ENCODE data around the gene LMCD1.

The LMCD1 gene

DNA sequence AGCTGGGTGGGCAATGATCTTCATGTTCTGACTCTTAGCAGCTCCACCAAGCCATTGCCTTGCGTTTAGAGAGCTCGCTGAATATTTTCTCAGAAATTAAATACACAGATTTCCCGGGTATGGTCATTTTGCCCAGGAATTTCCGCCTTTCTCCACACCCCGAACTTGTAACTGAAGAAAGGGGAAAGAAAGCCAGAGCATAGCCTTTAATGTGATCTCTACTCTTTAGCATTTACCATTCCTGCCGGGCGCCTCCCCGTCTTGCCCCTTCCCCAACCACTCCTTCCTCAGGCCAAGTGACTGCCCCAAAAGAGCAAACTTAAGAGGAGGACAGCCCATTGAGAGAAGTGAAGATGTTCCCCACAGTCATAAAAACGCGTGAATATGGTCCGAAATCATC lies 53.1 kb downstream of the LMCD1 start:
- no peaks in the 10 kb centered on the region for H3K36me3 ChIP-seq (replicated peaks in 1 of 2; ENCODE audit: control insufficient read depth in 2 of 2, insufficient read depth in 2 of 2, low read length in 2 of 2)
- H3K79me1 ChIP-seq (ENCODE audit: low read depth, low read length): no peaks in the 10 kb centered on the region
- H4K8ac ChIP-seq (ENCODE audit: low read depth, low read length): no peak overlapping the region
- no peaks in the 10 kb centered on the region for H3K27me3 ChIP-seq (ENCODE audit: control insufficient read depth in 3 of 3, insufficient read depth in 3 of 3, low read depth in 1 of 3, low read length in 3 of 3)
- no peak overlapping the region for H3K9ac ChIP-seq (ENCODE audit: low read depth, low read length, poor library complexity)
- H3K4me1 ChIP-seq (ENCODE audit: control insufficient read depth in 2 of 2, insufficient read depth in 1 of 2, low read depth in 1 of 2, low read length in 2 of 2): peaks cover 9 to 22% of the 10 kb centered on the region in 2 donors
- H3K9me3 ChIP-seq (replicated peaks in 1 of 2; ENCODE audit: control insufficient read depth in 2 of 2, insufficient read depth in 1 of 2, low read depth in 1 of 2, low read length in 2 of 2): peaks cover 3 to 9% of the 10 kb centered on the region in 2 donors
- H3K23ac ChIP-seq (ENCODE audit: low read depth, low read length, poor library complexity): no peak overlapping the region
- H2BK120ac ChIP-seq (ENCODE audit: low read depth, low read length): peak overlapping the region; percentile 73
- no CpG with 5 or more reads among the region's 11 CpGs for WGBS, 2 donors (ENCODE audit: extremely low coverage in 2 of 2, insufficient read length in 2 of 2, insufficient replicate concordance in 1 of 2)
- no peak overlapping the region for H3K4ac ChIP-seq (ENCODE audit: low read length)
- no peak overlapping the region for H3K14ac ChIP-seq (ENCODE audit: low read length)
- no peak overlapping the region for H3K27ac ChIP-seq (replicated peaks; ENCODE audit: low read length)
- peak overlapping the region; percentile 30 for H2BK12ac ChIP-seq (ENCODE audit: low read length)
- H2BK5ac ChIP-seq (ENCODE audit: low read length): peak overlapping the region; percentile 10
- H4K91ac ChIP-seq (ENCODE audit: low read depth, low read length, poor library complexity): peak overlapping the region; percentile 57
- H3K4me2 ChIP-seq (ENCODE audit: insufficient read depth, low read length, poor library complexity, severe bottlenecking): no peak overlapping the region
- no peak overlapping the region for H2AK5ac ChIP-seq (ENCODE audit: low read depth, low read length)
- H2BK15ac ChIP-seq (ENCODE audit: low read length): peak overlapping the region; percentile 87
- H3K18ac ChIP-seq (ENCODE audit: low read length): peak overlapping the region; percentile 87
- no peak for DNase-seq (ENCODE audit: low spot score)
- H2AFZ ChIP-seq (ENCODE audit: low read length): peak overlapping the region; percentile 85
- H3K4me3 ChIP-seq (ENCODE audit: low read length in 2 of 2): no peak overlapping the region

- Histone ChIP-seq H3K14ac (ENCODE audit: low read length) (no peak overlapping the region), H2BK15ac (ENCODE audit: low read length) (peak overlapping the region; percentile 87), H2BK5ac (ENCODE audit: low read length) (no peak overlapping the region), H2AFZ (ENCODE audit: low read length) (peak overlapping the region; percentile 85), H3K27ac (replicated peaks; ENCODE audit: low read length) (no peak overlapping the region), H2BK12ac (ENCODE audit: low read length) (no peak overlapping the region), H3K4ac (ENCODE audit: low read length) (no peak overlapping the region), H3K27me3 (ENCODE audit: control insufficient read depth in 3 of 3, insufficient read depth in 3 of 3, low read depth in 1 of 3, low read length in 3 of 3) (no peaks in the 10 kb centered on the region), H2BK120ac (ENCODE audit: low read depth, low read length) (peak overlapping the region; percentile 73), H3K9ac (ENCODE audit: low read depth, low read length, poor library complexity) (no peak overlapping the region), H3K79me1 (ENCODE audit: low read depth, low read length) (no peaks in the 10 kb centered on the region), H4K8ac (ENCODE audit: low read depth, low read length) (no peak overlapping the region), H3K36me3 (replicated peaks in 1 of 2; ENCODE audit: control insufficient read depth in 2 of 2, insufficient read depth in 2 of 2, low read length in 2 of 2) (no peaks in the 10 kb centered on the region), H3K4me1 (ENCODE audit: control insufficient read depth in 2 of 2, insufficient read depth in 1 of 2, low read depth in 1 of 2, low read length in 2 of 2) (peaks cover 9 to 22% of the 10 kb centered on the region in 2 donors), H3K4me3 (ENCODE audit: low read length in 2 of 2) (no peak overlapping the region), H4K91ac (ENCODE audit: low read depth, low read length, poor library complexity) (peak overlapping the region; percentile 57), H3K18ac (ENCODE audit: low read length) (peak overlapping the region; percentile 58), H3K4me2 (ENCODE audit: insufficient read depth, low read length, poor library complexity, severe bottlenecking) (no peak overlapping the region), H2AK5ac (ENCODE audit: low read depth, low read length) (no peak overlapping the region), H3K23ac (ENCODE audit: low read depth, low read length, poor library complexity) (no peak overlapping the region), H3K9me3 (replicated peaks in 1 of 2; ENCODE audit: control insufficient read depth in 2 of 2, insufficient read depth in 1 of 2, low read depth in 1 of 2, low read length in 2 of 2) (peaks cover 3 to 10% of the 10 kb centered on the region in 2 donors)
- DNase-seq (ENCODE audit: low spot score): peak; percentile 9
- no CpG with 5 or more reads among the region's 8 CpGs for WGBS, 2 donors (ENCODE audit: extremely low coverage in 2 of 2, insufficient read length in 2 of 2, insufficient replicate concordance in 1 of 2)
These were observed 53.6 kb downstream of the LMCD1 start for GRCh38 chr3:8555113-8555661.

DNA sequence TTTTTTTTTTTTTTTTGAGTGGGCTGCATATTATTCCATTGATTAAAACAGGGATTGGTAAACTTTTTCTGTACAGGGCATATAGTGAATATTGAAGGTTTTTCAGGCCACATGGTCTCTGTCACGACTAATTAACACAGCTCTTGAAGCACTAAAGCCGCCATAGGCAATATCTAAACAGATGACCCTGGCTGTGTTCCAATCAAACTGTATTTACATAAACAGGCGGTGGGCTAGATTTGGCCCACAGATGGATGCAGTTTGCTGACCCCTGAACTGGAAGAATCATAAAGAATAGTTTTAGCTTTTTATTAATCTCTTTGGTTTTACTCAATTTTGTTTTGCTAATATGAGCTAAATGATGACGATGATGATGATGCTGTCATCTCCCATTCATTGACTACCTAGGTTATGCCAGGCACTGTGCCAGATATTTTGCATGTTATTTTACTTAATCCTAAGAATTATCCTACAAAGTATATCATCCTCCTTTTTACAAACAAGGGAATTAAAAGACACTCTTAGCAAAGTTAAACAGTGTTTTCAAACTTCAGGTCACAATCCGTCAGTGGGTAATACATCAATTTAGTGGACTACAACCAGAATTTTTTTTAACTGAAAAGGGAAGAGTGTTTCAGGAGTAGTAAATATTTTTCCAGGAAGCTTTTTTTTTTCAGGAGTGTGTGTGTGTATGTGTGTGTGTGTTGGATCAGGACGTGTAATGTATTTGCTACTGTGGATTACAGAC lies 54.3 kb downstream of the LMCD1 start:
- Histone ChIP-seq H3K4me3 (ENCODE audit: low read length in 2 of 2) (no peak overlapping the region), H3K9me3 (replicated peaks in 1 of 2; ENCODE audit: control insufficient read depth in 2 of 2, insufficient read depth in 1 of 2, low read depth in 1 of 2, low read length in 2 of 2) (peaks cover 3 to 10% of the 10 kb centered on the region in 2 donors), H2BK15ac (ENCODE audit: low read length) (no peak overlapping the region), H3K18ac (ENCODE audit: low read length) (no peak overlapping the region), H2BK120ac (ENCODE audit: low read depth, low read length) (no peak overlapping the region), H3K9ac (ENCODE audit: low read depth, low read length, poor library complexity) (no peak overlapping the region), H3K36me3 (replicated peaks in 1 of 2; ENCODE audit: control insufficient read depth in 2 of 2, insufficient read depth in 2 of 2, low read length in 2 of 2) (no peaks in the 10 kb centered on the region), H2AK5ac (ENCODE audit: low read depth, low read length) (no peak overlapping the region), H2BK12ac (ENCODE audit: low read length) (no peak overlapping the region), H3K23ac (ENCODE audit: low read depth, low read length, poor library complexity) (no peak overlapping the region), H2AFZ (ENCODE audit: low read length) (no peak overlapping the region), H3K27ac (replicated peaks; ENCODE audit: low read length) (no peak overlapping the region), H3K4me1 (ENCODE audit: control insufficient read depth in 2 of 2, insufficient read depth in 1 of 2, low read depth in 1 of 2, low read length in 2 of 2) (peaks cover 9 to 22% of the 10 kb centered on the region in 2 donors), H3K4ac (ENCODE audit: low read length) (no peak overlapping the region), H3K27me3 (ENCODE audit: control insufficient read depth in 3 of 3, insufficient read depth in 3 of 3, low read depth in 1 of 3, low read length in 3 of 3) (no peaks in the 10 kb centered on the region), H3K14ac (ENCODE audit: low read length) (no peak overlapping the region), H3K4me2 (ENCODE audit: insufficient read depth, low read length, poor library complexity, severe bottlenecking) (no peak overlapping the region), H4K91ac (ENCODE audit: low read depth, low read length, poor library complexity) (no peak overlapping the region), H3K79me1 (ENCODE audit: low read depth, low read length) (no peaks in the 10 kb centered on the region), H4K8ac (ENCODE audit: low read depth, low read length) (no peak overlapping the region), H2BK5ac (ENCODE audit: low read length) (no peak overlapping the region)
- no peak for DNase-seq (ENCODE audit: low spot score)
- no CpG with 5 or more reads among the region's 6 CpGs for WGBS, 2 donors (ENCODE audit: extremely low coverage in 2 of 2, insufficient read length in 2 of 2, insufficient replicate concordance in 1 of 2)

GRCh38 chr3:8556473-8556869 lies 54.8 kb downstream of the LMCD1 start:
- H3K4me2 ChIP-seq (ENCODE audit: insufficient read depth, low read length, poor library complexity, severe bottlenecking): no peak overlapping the region
- H3K14ac ChIP-seq (ENCODE audit: low read length): no peak overlapping the region
- no peak overlapping the region for H3K27ac ChIP-seq (replicated peaks; ENCODE audit: low read length)
- no peak overlapping the region for H3K23ac ChIP-seq (ENCODE audit: low read depth, low read length, poor library complexity)
- H2BK120ac ChIP-seq (ENCODE audit: low read depth, low read length): no peak overlapping the region
- H4K91ac ChIP-seq (ENCODE audit: low read depth, low read length, poor library complexity): no peak overlapping the region
- H4K8ac ChIP-seq (ENCODE audit: low read depth, low read length): no peak overlapping the region
- H3K9me3 ChIP-seq (replicated peaks in 1 of 2; ENCODE audit: control insufficient read depth in 2 of 2, insufficient read depth in 1 of 2, low read depth in 1 of 2, low read length in 2 of 2): peaks cover 3 to 10% of the 10 kb centered on the region in 2 donors
- H3K9ac ChIP-seq (ENCODE audit: low read depth, low read length, poor library complexity): no peak overlapping the region
- no peaks in the 10 kb centered on the region for H3K79me1 ChIP-seq (ENCODE audit: low read depth, low read length)
- H2BK15ac ChIP-seq (ENCODE audit: low read length): no peak overlapping the region
- H2AK5ac ChIP-seq (ENCODE audit: low read depth, low read length): no peak overlapping the region
- no peak overlapping the region for H2BK5ac ChIP-seq (ENCODE audit: low read length)
- no peak overlapping the region for H3K4ac ChIP-seq (ENCODE audit: low read length)
- peaks cover 9 to 22% of the 10 kb centered on the region in 2 donors for H3K4me1 ChIP-seq (ENCODE audit: control insufficient read depth in 2 of 2, insufficient read depth in 1 of 2, low read depth in 1 of 2, low read length in 2 of 2)
- H3K27me3 ChIP-seq (ENCODE audit: control insufficient read depth in 3 of 3, insufficient read depth in 3 of 3, low read depth in 1 of 3, low read length in 3 of 3): no peaks in the 10 kb centered on the region
- H3K18ac ChIP-seq (ENCODE audit: low read length): peak overlapping the region; percentile 62
- no peaks in the 10 kb centered on the region for H3K36me3 ChIP-seq (replicated peaks in 1 of 2; ENCODE audit: control insufficient read depth in 2 of 2, insufficient read depth in 2 of 2, low read length in 2 of 2)
- H2AFZ ChIP-seq (ENCODE audit: low read length): no peak overlapping the region
- no peak overlapping the region for H2BK12ac ChIP-seq (ENCODE audit: low read length)
- DNase-seq (ENCODE audit: low spot score): no peak
- no CpG with 5 or more reads among the region's 5 CpGs for WGBS, 2 donors (ENCODE audit: extremely low coverage in 2 of 2, insufficient read length in 2 of 2, insufficient replicate concordance in 1 of 2)
- no peak overlapping the region for H3K4me3 ChIP-seq (ENCODE audit: low read length in 2 of 2)

Data from neuronal stem cell (in vitro differentiated cells).